Measurements from ENCODE around the gene PTPRJ. TPM values are rescaled to one million over a fixed set of nuclear protein-coding genes. Genes with fewer than 3 reads are reported as not detected.
"Not testable (repeated sequence)": the region's sequence is repeated elsewhere in the genome, so short reads cannot be mapped to it uniquely, and the experiment has no call there.

The PTPRJ gene
- 10 to 100 TPM; 42.2 to 63.5 TPM for total RNA-seq
- 10 to 100 TPM; 12.6 to 17.8 (median 15.8) TPM for polyA plus RNA-seq (ENCODE audit: insufficient read length in 6 of 6)
- long read RNA-seq, donor 1, result 0 reads
- long read RNA-seq, donor 2, result 0 reads
- long read RNA-seq, donor 3, result 0 reads
- long read RNA-seq, donor 4, partial matches to known transcripts, result 1 of 2 reads
- long read RNA-seq, donor 4, other reads (novel, unspliced or antisense), result 1 of 2 reads
- long read RNA-seq, donor 5, partial matches to known transcripts, result 7 of 7 reads
- long read RNA-seq, donor 5, other reads (novel, unspliced or antisense), result 0 of 7 reads
- long read RNA-seq, donor 6, result 0 reads
- long read RNA-seq, donor 7, result 0 reads
- long read RNA-seq, donor 8, result 0 reads
- long read RNA-seq, donor 9, result 0 reads
- long read RNA-seq, donor 10, partial matches to known transcripts, result 0 of 1 reads
- long read RNA-seq, donor 10, other reads (novel, unspliced or antisense), result 1 of 1 reads
- long read RNA-seq, donor 11, result 0 reads
- long read RNA-seq, donor 12, partial matches to known transcripts, result 0 of 1 reads
- long read RNA-seq, donor 12, other reads (novel, unspliced or antisense), result 0 of 1 reads

DNA sequence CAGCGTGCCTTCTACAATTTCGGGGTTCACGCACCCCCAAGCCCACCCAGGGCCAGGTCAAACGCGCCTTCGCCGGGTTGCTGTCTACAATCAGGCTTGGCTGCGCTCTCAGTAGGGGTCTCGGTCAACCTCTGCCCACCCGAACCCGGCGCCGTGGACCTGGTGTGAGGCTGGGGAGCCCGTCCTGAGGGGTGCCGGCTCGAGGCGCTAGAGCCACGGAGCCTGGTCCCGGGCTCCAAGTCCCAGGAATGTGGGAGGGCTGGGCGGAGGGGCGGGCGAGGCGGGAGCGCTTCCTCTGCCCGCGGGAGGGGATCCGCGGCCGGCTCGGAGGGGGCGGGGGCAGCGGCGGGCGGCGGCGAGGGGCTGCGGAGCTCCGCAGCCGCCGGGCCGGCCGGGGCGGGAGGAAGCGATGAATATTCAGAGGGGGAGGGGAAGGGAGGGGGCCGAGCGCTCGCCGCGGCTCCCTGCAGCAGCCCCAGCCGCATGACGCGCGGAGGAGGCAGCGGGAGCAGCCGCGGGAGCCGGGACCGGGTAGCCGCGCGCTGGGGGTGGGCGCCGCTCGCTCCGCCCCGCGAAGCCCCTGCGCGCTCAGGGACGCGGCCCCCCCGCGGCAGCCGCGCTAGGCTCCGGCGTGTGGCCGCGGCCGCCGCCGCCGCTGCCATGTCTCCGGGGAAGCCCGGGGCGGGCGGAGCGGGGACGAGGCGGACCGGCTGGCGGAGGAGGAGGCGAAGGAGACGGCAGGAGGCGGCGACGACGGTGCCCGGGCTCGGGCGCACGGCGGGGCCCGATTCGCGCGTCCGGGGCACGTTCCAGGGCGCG lies at the start of gene PTPRJ:
PTPRJ (plus strand) TSS at position 472 of the 819 bp plus-strand sequence. CDS start 354 bp downstream, outside the sequence.
- Histone ChIP-seq H3K4me3 (peak within 1 kb of the TSS; percentile 80 to 90), H3K4me1 (peaks cover 13 to 62% of the 10 kb centered on the region in 2 donors), H3K27me3 (no peaks in the 10 kb centered on the region), H3K36me3 (no peaks in the 10 kb centered on the region), H3K9me3 (no peaks in the 10 kb centered on the region), H3K27ac (peak within 1 kb of the TSS; percentile 47 to 92)
- DNase-seq (peak; percentile 51 to 94 (median 69)), ATAC-seq (peak; percentile 73)
- intact Hi-C loops (cut with DNase I), result no loop called here
- TF ChIP-seq, protein P1, sequence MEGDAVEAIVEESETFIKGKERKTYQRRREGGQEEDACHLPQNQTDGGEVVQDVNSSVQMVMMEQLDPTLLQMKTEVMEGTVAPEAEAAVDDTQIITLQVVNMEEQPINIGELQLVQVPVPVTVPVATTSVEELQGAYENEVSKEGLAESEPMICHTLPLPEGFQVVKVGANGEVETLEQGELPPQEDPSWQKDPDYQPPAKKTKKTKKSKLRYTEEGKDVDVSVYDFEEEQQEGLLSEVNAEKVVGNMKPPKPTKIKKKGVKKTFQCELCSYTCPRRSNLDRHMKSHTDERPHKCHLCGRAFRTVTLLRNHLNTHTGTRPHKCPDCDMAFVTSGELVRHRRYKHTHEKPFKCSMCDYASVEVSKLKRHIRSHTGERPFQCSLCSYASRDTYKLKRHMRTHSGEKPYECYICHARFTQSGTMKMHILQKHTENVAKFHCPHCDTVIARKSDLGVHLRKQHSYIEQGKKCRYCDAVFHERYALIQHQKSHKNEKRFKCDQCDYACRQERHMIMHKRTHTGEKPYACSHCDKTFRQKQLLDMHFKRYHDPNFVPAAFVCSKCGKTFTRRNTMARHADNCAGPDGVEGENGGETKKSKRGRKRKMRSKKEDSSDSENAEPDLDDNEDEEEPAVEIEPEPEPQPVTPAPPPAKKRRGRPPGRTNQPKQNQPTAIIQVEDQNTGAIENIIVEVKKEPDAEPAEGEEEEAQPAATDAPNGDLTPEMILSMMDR (IDR thresholded peaks at IDR 0.05), result no peak

DNA sequence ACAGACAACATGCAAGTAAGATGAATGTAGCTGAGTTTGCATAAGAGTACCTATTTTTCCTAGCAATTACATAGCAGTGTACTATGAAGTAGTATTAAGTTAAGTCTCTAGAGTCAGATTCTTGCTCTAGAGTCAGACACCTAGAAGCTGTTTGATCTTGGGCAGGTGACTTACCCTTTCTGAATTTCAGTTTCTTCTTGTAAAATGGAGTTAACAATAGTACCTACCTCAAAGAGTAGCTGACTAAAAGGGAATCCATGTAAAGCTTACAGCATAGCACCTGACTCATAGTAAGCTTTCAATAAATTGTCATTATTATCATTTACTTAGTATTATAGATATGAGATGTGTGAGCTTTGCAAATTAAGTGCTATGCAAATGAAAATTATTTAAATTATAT lies 47.8 kb upstream of the PTPRJ start:
- intact Hi-C loops (cut with DNase I), result loop anchor here in 1 of 2 donors (10.0 kb wide), 1 partner anchor 172 kb away; no protein-coding TSS in a partner anchor
- no peaks in the 10 kb centered on the region for H3K27me3 ChIP-seq

DNA sequence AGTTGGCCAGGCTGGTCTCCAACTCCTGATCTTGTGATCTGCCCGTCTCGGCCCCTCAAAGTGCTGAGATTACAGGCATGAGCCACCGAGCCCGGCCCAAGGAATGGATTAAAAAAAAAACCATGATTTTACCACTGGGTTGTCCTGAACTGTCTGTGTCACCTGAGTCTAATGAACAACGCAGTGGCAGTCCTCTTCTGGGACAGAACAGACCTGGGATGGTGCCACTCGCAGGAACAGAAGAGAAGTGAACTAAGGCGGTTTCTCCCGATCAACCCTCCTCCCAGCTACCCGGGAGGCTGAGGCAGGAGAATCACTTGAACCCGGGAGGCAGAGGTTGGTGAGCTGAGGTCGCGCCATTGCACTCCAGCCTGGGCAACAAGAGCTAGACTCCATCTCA lies 46.6 kb upstream of the PTPRJ start:
- H3K36me3 ChIP-seq, H3K27me3 ChIP-seq, H3K4me3 ChIP-seq, DNase-seq, ATAC-seq, H3K27ac ChIP-seq, H3K9me3 ChIP-seq: not testable (repeated sequence)
- peaks cover 12 to 26% of the 10 kb centered on the region in 2 donors for H3K4me1 ChIP-seq
- intact Hi-C loops (cut with DNase I), result loop anchor here in 1 of 2 donors (10.0 kb wide), 1 partner anchor 171 kb away; no protein-coding TSS in a partner anchor

More for the DNA sequence above, 47.8 kb upstream of the PTPRJ start:
- peaks cover 4 to 23% of the 10 kb centered on the region in 2 donors for H3K4me1 ChIP-seq
- ATAC-seq (no peak), DNase-seq (no peak)
- TF ChIP-seq, protein P1 (IDR thresholded peaks at IDR 0.05), result no peak
- H3K27ac ChIP-seq, result no peak overlapping the region
- H3K4me3 ChIP-seq, result no peak overlapping the region
- H3K36me3 ChIP-seq, result no peaks in the 10 kb centered on the region
- no peaks in the 10 kb centered on the region for H3K9me3 ChIP-seq

DNA sequence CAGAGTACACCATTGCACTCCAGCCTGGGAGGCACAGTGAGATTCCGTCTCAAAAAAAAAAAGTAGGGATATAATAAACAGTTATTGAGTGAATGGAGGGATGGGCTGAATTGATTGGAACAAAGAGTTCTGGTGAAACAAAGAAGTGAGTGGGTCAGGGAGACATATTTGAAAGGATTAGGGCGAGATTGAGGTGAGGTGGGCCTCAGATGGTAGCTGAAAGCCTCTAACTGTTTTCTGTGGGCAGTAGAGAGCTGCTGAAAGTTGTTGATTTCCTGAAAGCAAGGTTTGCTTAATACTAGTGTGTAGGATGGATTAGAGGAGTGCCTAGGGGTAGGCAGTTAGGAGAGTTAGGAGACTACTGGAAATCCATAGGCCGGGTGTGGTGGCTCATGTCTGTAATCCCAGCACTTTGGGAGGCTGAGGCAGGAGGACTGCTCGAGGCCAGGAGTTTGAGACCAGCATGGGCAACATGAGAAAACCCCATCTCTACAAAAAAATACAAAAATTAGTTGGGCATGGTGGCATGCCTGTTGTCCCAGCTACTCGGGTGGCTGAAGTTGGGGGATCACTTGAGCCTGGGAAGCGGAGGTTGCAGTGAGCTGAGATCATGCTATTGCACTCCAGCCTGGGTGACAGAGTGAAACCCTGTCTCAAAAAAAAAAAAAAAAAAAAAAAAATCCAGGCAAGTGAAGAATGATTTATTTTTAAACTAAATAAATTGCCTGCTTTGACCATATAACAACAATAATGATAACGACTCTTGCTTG lies 41.4 kb upstream of the PTPRJ start:
- intact Hi-C loops (cut with DNase I), result loop anchor here (5.0 to 10.0 kb wide), 2 partner anchors 166 to 173 kb away; no protein-coding TSS in a partner anchor
- Histone ChIP-seq H3K27me3 (no peaks in the 10 kb centered on the region), H3K27ac (no peak overlapping the region), H3K4me1 (peaks cover 12 to 44% of the 10 kb centered on the region in 2 donors), H3K9me3 (no peaks in the 10 kb centered on the region), H3K36me3 (no peaks in the 10 kb centered on the region), H3K4me3 (no peak overlapping the region)
- TF ChIP-seq, protein P1 (IDR thresholded peaks at IDR 0.05), result no peak
- DNase-seq (no peak), ATAC-seq (no peak)
